Ectodermal cell (in vitro differentiated cells): ENCODE results near the gene IRAK4.

Source experiments
- H3K27ac ChIP-seq: 2 replicates; pipeline ENCODE4 v1.7.0; 2013; ENCODE audit warnings: mild to moderate bottlenecking, low read depth, low read length; ENCODE audit not compliant: insufficient read depth, poor library complexity, severe bottlenecking
- H3K27me3 ChIP-seq: 2 replicates; pipeline ENCODE4 v1.7.0; 2013; ENCODE audit warnings: mild to moderate bottlenecking, low read length; ENCODE audit not compliant: insufficient read depth, control insufficient read depth, poor library complexity, severe bottlenecking
- H3K36me3 ChIP-seq: one replicate; pipeline ENCODE4 v1.7.0; 2013; ENCODE audit warnings: low read length; ENCODE audit not compliant: control insufficient read depth, insufficient read depth
- H3K4me1 ChIP-seq: one replicate; pipeline ENCODE4 v1.7.0; 2013; ENCODE audit warnings: low read length; ENCODE audit not compliant: control insufficient read depth, insufficient read depth
- H3K4me3 ChIP-seq: 2 replicates; pipeline ENCODE4 v1.7.0; 2013; ENCODE audit warnings: low read depth, low read length, control low read depth; ENCODE audit not compliant: insufficient read depth
- H3K9me3 ChIP-seq: 2 replicates; pipeline ENCODE4 v1.7.0; 2013; ENCODE audit warnings: mild to moderate bottlenecking, low read length, moderate library complexity; ENCODE audit not compliant: control insufficient read depth
- WGBS, 2 experiments: methylation state at CpG; one replicate each; pipeline ENCODE4 v1.1.7; 2013; ENCODE audit warnings: missing lambda C conversion rate in 2 of 2; 5-methylcytosine and 5-hydroxymethylcytosine counted together

IRAK4 gene

DNA sequence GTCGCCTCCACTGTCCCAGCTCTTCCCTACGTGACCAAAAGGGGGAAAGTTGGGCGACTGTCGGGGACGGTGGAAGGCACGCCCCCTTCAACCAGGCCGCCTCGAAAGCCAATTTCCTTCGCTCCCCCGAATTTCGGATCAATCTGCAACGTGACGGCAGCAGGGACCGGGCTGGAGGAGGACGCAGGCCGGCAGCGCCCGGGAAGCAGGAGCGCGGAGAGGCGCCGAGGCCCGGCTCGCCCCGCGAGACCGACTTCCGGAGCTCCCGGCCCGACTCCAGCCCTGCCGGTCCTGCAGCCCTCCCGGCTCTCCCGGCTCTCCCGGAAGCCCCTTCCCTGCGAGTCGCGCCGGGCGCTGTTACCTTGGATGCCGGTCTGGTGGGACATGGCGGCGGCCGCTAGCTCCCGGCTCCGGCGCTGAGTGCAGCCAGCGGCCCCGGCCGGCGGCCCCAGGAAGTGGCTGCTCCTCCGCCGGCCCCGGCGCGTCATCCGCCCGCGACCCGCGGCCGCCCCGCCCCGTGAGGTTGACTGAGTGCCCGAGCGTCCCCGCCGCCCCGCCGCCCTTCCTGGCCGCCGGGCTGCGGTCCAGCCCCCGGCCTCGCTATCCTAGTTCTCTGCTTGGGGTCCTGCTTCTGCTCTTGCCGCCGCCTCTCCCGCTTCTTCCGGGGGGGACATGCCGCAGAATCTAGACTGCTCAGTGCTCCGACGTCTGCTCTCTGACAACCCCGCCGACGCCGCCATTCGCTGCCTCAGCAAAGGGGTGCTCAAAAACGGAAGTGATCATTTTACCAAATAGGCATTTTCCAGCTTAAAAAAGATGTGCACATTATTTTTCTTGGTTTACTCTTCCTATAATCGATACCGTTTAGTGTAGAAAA, 47.3 kb downstream of the IRAK4 start, which contains the start of gene TWF1:
TWF1 (minus strand) TSS at position 458 of the 877 bp plus-strand sequence; CDS start at position 386, 72 bp downstream.
- H3K4me3 ChIP-seq = peak within 1 kb of the TSS; percentile 92
- H3K36me3 ChIP-seq = peaks cover under 1% of the 10 kb centered on the region
- WGBS, 2 experiments = 0% methylated on average over 89 of the region's 89 CpGs
- H3K27ac ChIP-seq = peak within 1 kb of the TSS; percentile 87
- H3K9me3 ChIP-seq = no peaks in the 10 kb centered on the region
- H3K27me3 ChIP-seq = no peaks in the 10 kb centered on the region
- H3K4me1 ChIP-seq = no peaks in the 10 kb centered on the region

DNA sequence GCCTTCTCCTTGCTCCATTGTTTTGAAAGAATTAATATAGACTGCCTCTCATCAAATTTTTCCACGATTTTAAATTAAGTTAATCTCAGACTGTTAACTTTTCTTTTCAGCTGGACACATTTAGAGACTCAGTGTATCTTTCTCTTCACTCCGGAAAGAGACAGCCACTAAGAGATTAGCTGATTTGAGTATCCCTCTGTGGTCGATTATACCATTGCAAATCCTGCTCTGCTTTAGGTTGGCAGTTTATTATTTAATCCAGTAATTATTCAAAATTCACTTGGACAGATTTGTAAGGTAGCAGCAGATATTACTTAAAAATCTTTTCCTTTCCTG, 48.0 kb downstream of the IRAK4 start:
- 38 to 39% methylated on average over 1 to 3 of the region's 3 CpGs for WGBS, 2 experiments
- Histone ChIP-seq H3K27ac (peak overlapping the region; percentile 87), H3K4me1 (no peaks in the 10 kb centered on the region), H3K4me3 (peak overlapping the region; percentile 92), H3K27me3 (no peaks in the 10 kb centered on the region), H3K36me3 (no peaks in the 10 kb centered on the region), H3K9me3 (no peaks in the 10 kb centered on the region)

DNA sequence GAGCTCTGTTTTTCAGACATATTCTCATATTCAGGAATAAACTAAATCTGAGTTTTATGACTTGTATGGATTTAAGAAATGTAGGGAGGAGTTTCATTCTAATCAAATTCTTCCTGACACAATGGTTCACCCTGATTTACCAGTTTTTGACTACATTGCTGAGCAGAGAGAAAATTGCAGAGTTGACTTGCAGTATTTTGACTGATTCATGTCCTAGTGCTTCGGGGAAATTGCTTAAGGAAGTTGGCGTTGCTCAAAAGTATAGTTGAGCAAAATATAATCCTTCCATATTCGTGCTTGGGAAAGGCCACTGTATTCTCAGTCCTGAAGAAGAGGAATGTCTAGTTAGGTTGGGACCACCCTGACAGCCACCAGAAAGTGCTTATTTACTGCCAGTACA, 48.6 kb downstream of the IRAK4 start:
- Histone ChIP-seq H3K27me3 (no peaks in the 10 kb centered on the region), H3K27ac (no peak overlapping the region), H3K36me3 (no peaks in the 10 kb centered on the region), H3K4me1 (no peaks in the 10 kb centered on the region), H3K4me3 (no peak overlapping the region), H3K9me3 (no peaks in the 10 kb centered on the region)
- WGBS, 2 experiments = 96% methylated on average over 3 of the region's 3 CpGs

DNA sequence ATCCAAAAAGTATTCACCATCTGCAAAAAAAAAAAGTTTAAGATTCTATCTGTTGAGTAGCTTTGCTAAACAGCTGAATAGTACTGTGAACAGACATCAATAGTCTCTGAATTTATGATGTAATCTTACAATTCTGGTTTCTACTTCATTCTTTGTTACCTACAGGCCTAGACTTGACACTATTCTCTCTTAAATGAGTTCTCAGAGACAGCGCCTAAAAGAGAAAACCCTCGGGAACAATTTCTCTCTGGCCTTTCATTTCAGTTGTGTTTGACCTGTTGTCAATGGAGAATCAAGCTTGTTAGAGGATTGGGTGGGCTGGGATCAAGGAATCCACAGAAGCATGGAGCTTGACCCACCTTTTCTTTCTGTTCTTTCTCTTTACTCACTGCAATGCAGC, 53.3 kb downstream of the IRAK4 start:
- Histone ChIP-seq H3K4me3 (no peak overlapping the region), H3K27ac (no peak overlapping the region), H3K9me3 (no peaks in the 10 kb centered on the region), H3K36me3 (no peaks in the 10 kb centered on the region), H3K4me1 (no peaks in the 10 kb centered on the region), H3K27me3 (no peaks in the 10 kb centered on the region)
- 93 to 96% methylated on average over 2 of the region's 2 CpGs for WGBS, 2 experiments

DNA sequence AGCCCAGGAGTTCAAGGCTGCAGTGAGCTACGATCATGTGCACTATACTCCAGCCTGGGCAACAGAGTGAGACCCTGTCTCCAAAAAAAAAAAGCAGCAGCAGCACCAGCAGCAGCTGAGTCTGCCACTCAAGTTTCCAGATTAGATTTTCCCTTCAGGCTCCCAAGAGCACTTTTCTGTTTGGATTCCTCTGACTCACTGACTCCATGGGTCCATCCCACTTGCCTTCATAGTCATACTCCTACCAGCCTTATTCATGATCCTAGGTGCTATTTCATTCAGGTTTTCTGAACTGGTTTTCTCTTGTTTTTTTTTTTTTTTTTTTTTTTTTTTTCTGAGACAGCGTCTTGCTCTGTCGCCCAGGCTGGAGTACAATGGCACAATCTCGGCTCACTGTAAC, 54.2 kb downstream of the IRAK4 start:
- H3K27me3 ChIP-seq = no peaks in the 10 kb centered on the region
- no peak overlapping the region for H3K27ac ChIP-seq
- H3K4me1 ChIP-seq = no peaks in the 10 kb centered on the region
- H3K36me3 ChIP-seq = no peaks in the 10 kb centered on the region
- no peak overlapping the region for H3K4me3 ChIP-seq
- H3K9me3 ChIP-seq = no peaks in the 10 kb centered on the region
- 87 to 92% methylated on average over 4 of the region's 4 CpGs for WGBS, 2 experiments

DNA sequence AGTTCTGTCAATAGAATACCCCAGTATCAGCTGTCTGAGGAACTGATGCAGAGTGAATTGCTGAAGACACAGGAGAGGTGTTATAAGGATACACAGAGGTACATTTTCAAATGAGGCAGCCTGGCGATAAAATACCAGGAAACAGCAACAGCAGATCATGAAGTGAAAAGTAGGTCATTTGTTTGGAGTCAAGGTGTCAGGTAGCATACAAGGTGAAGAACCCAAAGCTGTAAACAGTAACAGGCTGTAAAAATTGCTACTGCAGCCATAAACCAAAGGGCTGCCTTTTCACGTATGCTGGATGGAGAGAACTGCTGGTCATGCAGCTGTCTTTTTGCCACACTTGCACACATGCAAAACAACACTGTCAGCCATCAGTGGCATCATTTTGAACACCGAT, 56.7 kb downstream of the IRAK4 start:
- H3K4me3 ChIP-seq = no peak overlapping the region
- H3K4me1 ChIP-seq = no peaks in the 10 kb centered on the region
- no peak overlapping the region for H3K27ac ChIP-seq
- H3K9me3 ChIP-seq = no peaks in the 10 kb centered on the region
- WGBS, 2 experiments = 92 to 94% methylated on average over 3 of the region's 3 CpGs
- H3K36me3 ChIP-seq = no peaks in the 10 kb centered on the region
- no peaks in the 10 kb centered on the region for H3K27me3 ChIP-seq

DNA sequence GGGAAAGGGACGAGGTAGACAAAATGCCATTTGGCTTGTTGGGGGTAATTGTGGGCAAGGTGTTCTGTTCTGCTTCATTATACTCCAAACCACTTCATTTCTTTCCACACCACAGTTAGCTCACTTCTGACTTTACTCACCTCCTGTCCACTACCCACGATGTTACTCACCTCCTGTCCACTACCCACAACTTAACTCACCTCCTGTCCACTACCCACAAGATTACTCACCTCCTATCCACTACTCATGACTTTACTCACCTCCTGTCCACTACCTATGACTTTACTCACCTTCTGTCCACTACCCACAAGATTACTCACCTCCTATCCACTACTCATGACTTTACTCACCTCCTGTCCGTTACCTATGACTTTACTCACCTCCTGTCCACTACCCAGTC, 57.4 kb downstream of the IRAK4 start:
- no peaks in the 10 kb centered on the region for H3K4me1 ChIP-seq
- no peak overlapping the region for H3K27ac ChIP-seq
- no peaks in the 10 kb centered on the region for H3K36me3 ChIP-seq
- H3K27me3 ChIP-seq = no peaks in the 10 kb centered on the region
- H3K9me3 ChIP-seq = no peaks in the 10 kb centered on the region
- H3K4me3 ChIP-seq = no peak overlapping the region
- 87 to 91% methylated on average over 2 to 3 of the region's 3 CpGs for WGBS, 2 experiments

DNA sequence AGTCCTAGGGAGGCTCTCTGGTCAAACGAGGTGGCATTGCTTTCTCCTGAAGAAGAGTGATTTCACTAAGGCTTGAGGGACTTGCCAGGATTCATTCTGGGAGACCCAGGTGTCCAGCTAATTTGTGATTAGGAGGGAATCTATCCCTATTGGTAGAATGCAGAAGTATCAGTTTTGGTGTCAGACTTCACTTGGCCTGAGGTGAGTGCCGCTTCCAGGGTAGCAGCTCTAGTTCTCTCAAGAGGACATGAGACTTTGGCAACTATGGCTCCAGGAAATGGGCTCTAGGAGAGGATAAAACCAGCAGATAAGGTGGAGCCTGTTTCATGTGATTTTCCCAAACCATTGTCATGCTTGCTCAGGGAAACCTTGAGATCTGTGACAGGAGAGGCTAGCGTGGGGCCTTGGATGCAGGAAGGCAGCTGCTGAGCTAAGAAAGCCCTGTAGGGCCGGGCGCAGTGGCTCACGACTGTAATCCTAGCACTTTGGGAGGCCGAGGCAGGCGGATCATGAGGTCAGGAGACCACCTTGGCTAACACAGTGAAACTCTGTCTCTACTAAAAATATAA, 65.5 kb downstream of the IRAK4 start:
- 87 to 88% methylated on average over 8 of the region's 8 CpGs for whole genome bisulfite sequencing, 2 experiments
- Histone ChIP-seq H3K4me1 (no peaks in the 10 kb centered on the region), H3K4me3 (no peak overlapping the region), H3K27ac (no peak overlapping the region), H3K27me3 (no peaks in the 10 kb centered on the region), H3K9me3 (no peaks in the 10 kb centered on the region), H3K36me3 (no peaks in the 10 kb centered on the region)

DNA sequence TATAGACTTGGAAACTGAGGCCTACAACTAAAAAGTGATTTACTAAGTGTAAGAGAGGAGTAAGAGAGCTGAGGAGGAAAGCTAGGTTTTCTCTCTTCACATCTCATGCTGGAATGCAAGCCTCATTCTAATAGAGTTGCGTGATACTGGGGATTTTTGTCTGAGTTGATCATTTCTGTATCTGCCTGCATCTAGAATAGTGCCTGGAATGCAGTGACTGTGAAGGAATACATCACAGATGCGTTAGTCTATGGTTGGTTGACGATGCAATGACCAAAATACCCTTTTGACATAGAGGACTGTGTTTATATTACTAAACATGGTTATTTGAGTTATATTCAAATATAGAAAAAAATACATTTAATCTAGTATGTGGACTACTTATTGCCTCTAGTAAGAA, 67.9 kb downstream of the IRAK4 start:
- H3K9me3 ChIP-seq = no peaks in the 10 kb centered on the region
- H3K27me3 ChIP-seq = no peaks in the 10 kb centered on the region
- H3K4me1 ChIP-seq = no peaks in the 10 kb centered on the region
- H3K4me3 ChIP-seq = no peak overlapping the region
- WGBS, 2 experiments = 93 to 97% methylated on average over 2 to 3 of the region's 3 CpGs
- no peak overlapping the region for H3K27ac ChIP-seq
- H3K36me3 ChIP-seq = no peaks in the 10 kb centered on the region

DNA sequence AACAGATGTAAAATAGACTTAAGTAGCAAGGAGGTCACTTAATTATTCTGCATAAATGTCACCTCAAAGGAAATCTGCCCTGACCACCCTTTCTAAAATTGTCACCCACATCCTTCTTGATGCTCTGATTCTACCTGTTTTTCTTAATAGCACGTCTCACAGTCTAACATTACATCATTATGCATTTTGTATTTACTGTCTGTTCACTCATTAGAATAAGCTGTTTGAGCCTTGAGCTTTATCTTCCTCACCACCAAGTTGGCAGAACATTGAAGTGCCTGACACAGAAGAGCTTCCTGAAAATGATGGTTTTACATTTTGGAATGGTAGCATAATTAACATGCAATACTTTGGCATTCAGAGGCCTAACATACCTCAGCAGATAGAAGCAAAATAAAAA, 68.3 kb downstream of the IRAK4 start:
- Histone ChIP-seq H3K4me3 (no peak overlapping the region), H3K36me3 (no peaks in the 10 kb centered on the region), H3K27me3 (no peaks in the 10 kb centered on the region), H3K9me3 (no peaks in the 10 kb centered on the region), H3K27ac (no peak overlapping the region), H3K4me1 (no peaks in the 10 kb centered on the region)
- WGBS, 2 experiments = 76 to 85% methylated on average over 1 of the region's 1 CpG
